GM18520 (cell line): ENCODE measurements around the gene SUPT6H.
"Not testable (repeated sequence)": the region's sequence is repeated elsewhere in the genome, so short reads cannot be mapped to it uniquely, and the experiment has no call there.

Source experiments
- ATAC-seq: cut with Tn5 transposase; IDR thresholded peaks from one replicate; pipeline ENCODE4 v1.9.1; 2021; ENCODE audit not compliant: unreplicated experiment

The SUPT6H gene

DNA sequence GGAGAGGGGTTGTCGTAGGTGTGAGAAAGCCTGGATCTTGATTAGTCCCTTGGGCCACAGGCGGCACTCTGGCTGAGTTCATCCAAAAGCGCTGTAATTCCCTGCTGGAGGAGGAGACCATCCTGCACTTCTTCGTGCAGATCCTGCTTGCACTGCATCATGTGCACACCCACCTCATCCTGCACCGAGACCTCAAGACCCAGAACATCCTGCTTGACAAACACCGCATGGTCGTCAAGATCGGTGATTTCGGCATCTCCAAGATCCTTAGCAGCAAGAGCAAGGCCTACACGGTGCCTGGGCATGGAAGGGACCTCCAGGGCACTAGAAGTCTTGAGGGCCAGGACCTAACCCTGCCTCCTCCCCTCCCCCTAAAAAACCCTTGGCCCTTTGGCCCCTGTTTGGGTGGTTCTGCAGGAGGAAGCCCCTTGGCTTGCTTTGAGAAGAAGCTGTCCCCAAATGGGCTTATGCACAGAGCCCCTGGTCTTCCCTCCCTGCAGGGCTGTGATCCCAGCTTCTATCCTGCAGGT lies 72.8 kb downstream of the SUPT6H start:
- ATAC-seq = no peak

DNA sequence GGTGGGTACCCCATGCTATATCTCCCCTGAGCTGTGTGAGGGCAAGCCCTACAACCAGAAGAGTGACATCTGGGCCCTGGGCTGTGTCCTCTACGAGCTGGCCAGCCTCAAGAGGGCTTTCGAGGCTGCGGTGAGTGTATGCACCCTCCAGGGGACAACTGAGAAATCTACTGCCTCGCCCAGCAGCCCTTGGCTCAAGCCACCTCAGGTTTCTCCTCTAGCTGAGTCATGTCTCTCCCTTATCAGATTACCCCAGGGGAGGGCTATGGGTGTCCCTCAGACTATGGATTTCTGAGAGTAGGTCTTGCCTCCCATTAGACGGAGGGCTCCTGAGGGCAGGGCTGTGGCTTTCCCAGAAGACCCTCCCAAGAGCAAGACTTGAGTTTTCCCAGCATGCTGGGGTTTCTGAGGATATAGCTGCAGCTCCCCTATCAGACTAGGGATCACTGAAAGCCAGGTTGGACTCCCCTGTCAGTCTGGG lies 73.3 kb downstream of the SUPT6H start:
- ATAC-seq = no peak

DNA sequence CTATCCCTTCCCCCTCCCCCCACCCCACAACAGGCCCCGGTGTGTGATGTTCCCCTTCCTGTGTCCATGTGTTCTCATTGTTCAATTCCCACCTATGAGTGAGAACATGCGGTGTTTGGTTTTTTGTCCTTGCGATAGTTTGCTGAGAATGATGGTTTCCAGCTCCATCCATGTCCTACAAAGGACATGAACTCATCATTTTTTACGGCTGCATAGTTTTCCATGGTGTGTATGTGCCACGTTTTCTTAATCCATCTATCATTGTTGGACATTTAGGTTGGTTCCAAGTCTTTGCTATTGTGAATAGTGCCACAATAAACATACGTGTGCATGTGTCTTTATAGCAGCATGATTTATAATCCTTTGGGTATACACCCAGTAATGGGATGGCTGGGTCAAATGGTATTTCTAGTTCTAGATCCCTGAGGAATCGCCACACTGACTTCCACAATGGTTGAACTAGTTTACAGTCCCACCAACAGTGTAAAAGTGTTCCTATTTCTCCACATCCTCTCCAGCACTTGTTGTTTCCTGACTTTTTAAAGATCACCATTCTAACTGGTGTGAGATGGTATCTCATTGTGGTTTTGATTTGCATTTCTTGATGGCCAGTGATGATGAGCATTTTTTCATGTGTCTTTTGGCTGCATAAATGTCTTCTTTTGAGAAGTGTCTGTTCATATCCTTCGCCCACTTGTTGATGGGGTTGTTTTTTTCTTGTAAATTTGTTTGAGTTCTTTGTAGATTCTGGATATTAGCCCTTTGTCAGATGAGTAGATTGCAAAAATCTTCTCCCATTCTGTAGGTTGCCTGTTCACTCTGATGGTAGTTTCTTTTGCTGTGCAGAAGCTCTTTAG lies 74.1 kb downstream of the SUPT6H start:
- ATAC-seq = not testable (repeated sequence)

DNA sequence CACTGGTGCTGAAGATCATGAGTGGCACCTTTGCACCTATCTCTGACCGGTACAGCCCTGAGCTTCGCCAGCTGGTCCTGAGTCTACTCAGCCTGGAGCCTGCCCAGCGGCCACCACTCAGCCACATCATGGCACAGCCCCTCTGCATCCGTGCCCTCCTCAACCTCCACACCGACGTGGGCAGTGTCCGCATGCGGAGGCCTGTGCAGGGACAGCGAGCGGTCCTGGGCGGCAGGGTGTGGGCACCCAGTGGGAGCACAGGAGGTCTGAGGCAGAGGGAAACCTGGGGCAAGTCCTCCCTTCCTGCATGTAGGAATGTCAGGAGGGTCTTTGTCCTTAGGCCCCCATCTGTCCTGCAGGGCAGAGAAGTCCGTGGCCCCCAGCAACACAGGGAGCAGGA lies 75.3 kb downstream of the SUPT6H start:
- ATAC-seq = no peak

DNA sequence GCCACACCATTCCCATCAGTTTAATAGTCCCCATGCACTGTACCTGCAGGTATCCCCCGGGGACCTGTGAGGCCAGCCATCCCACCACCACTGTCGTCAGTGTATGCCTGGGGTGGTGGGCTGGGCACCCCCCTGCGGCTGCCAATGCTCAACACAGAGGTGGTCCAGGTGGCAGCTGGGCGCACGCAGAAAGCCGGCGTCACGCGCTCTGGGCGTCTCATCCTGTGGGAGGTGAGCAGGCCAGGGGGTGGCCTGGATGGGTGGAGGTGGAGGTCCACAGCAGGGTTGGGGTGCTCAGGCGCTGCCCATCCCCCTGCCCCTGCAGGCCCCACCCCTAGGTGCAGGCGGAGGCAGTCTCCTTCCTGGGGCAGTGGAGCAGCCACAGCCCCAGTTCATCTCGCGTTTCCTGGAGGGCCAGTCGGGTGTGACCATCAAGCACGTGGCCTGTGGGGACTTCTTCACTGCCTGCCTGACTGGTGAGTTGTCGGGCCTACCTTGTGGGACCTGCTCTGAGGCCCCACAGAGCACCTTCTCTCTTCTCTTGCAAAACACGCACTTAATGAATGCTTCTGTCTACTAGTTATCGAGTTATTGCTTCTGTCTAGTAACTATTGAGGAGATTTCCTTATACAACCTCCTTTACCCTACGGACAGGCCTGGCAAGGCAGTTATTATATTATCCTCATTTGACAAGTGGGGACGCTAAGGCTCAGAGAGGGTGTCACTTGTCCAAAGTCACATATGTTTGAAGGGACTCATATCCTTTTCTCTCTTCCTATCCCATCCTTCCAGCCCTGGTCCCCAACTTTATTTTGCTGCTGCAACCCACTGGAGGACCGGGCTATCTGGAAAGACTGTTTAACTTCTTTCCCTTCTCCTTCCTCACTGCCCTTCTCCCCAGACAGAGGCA lies 76.0 kb downstream of the SUPT6H start:
- peak; percentile 57 for ATAC-seq

DNA sequence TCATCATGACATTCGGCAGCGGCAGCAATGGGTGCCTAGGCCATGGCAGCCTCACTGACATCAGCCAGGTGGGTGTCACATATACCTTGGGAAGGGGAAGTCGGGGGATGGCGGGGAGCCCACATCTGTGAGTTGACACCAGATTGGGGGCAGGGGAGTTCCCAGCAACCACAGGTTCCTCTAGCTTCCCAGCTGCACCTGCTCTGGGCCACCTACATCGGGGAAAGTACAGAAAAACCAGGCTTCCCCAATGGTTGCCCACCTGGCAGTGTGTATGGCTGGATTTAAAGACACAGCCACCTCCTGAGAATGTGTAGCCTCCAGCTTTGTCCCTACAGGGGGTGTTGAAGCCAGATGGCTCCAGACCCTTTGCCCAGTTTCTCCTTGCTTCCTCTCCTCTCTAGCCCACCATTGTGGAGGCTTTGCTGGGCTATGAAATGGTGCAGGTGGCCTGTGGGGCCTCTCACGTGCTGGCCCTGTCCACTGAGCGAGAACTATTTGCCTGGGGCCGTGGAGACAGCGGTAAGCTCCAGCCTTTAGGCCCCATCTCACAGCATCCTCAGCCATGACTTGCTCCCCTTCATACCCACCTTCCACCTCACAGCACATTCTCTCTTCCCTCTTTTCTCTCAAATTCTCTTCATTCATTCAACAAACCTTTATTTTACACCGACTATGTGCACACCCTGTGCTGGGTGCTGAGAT lies 76.8 kb downstream of the SUPT6H start:
- ATAC-seq = peak; percentile 23

DNA sequence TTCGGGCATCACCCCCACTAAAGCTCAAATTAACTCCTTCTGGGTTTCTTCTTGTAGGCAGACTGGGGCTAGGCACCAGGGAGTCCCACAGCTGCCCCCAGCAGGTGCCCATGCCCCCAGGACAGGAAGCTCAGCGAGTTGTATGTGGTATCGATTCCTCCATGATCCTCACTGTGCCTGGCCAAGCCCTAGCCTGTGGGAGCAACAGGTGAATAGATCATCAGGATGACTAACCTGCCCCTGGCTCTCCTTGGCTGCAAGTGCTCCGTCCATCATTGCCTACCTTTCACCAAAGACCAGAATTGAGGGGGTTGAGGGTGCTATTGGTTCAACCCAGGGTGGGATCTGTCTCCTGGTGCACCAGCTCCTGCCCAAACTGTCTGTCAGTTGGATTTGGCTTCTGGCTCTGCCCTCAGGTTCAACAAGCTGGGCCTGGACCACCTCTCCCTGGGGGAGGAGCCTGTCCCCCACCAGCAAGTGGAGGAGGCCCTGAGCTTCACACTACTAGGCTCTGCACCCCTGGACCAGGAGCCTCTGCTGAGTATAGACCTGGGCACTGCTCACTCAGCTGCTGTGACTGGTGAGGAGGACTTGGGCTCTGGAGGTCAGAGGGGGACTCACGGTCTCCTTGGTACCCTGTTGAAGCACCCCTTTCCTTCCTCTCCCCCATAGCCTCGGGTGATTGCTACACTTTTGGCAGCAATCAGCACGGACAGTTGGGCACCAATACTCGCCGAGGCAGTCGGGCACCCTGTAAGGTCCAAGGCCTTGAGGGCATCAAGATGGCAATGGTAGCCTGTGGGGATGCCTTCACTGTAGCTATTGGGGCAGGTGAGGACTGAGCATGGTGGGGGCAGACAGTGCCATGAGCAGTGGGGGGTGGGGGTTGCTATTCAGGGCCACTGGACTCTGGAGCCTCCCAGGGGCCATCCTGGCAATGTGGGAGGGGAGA lies 78.7 kb downstream of the SUPT6H start:
- ATAC-seq = no peak

DNA sequence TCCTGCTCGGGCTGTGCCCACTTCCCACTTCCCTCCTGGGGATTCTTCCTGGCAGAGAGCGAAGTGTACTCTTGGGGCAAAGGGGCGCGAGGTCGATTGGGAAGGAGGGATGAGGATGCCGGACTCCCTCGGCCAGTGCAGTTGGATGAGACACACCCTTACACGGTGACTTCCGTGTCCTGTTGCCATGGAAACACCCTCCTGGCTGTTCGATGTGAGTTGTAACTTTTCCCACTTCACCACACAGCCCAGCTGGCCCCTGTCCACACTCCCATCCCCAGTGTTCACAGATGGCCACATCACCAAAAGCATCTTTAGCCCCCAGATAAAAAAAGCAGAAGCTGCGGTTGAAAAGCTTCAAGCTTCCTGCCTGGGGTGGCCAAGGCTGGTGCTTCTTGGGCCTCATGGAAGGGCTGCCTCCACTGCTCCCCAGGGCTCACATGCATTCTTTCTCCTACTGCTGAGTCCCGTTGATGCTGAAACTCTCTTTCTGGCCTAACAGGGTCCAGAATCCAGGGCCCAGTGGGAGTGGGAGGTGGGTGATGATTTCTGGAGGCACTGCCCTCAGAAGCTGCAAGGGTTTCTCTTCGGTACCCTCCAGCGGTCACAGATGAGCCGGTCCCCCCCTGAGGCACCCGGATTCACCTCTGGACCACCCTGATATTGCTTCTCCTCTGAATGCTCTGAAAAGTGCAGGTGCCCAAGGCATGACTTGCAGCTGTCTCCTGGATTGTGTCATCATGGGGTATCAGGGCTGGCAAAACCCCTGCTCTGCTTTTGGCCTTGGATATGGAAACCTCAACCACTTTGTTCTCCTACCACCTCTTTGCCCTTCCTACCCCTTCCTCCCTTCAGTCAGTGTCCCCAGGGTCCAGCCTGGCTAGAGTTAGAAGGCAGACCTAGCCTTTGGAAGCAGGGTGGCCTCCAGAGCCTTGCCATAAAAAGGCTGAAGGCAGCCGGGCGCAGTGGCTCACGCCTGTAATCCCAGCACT lies 79.6 kb downstream of the SUPT6H start:
- no peak for ATAC-seq

DNA sequence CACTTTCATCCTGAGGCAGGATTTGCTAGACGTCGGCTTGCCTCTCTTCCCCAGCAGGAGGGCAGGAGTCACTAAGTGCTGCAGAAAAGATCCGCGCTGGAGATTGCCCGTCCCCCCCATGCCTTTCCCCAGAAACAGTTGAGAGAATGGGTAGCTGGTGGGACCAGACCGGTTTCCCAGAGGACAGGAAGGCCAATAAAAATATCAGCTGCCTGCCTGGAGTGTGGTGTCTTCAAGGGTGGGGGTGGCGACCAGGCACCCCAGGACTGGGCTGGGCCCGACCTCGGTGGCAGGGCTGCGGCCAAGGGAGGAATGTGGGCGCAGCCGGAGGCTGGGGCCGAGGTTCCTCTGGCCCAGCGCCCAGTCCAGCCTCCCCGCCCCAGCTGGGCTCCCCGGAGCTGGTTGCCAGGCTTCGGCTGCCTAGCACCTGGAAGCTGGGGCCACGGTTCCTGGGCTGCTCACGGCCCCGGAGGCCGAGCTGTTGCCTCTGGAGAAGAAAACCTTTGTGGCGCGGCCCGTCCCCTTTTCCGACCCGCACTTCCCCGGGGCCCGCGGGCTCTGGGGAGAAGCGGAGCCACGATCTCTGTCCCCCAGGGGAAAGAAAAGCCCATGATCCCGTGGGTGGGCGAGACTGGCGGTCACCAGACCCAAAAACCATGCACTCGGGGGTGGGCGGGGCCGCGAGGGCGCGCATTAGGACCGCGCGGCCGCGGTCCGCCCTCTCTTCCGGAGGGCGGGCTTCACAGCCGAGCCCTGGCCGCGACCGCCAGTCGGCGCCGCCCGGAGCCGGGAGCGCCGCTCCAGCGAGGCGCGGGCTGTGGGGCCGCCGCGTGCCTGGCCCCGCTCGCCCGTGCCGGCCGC lies 81.5 kb downstream of the SUPT6H start, which contains the start of gene TRAF4:
Gene TRAF4, plus strand, starts transcription at position 769 of the 861 bp plus-strand sequence. CDS start 102 bp downstream, outside the sequence.
- ATAC-seq = peak; percentile 40

DNA sequence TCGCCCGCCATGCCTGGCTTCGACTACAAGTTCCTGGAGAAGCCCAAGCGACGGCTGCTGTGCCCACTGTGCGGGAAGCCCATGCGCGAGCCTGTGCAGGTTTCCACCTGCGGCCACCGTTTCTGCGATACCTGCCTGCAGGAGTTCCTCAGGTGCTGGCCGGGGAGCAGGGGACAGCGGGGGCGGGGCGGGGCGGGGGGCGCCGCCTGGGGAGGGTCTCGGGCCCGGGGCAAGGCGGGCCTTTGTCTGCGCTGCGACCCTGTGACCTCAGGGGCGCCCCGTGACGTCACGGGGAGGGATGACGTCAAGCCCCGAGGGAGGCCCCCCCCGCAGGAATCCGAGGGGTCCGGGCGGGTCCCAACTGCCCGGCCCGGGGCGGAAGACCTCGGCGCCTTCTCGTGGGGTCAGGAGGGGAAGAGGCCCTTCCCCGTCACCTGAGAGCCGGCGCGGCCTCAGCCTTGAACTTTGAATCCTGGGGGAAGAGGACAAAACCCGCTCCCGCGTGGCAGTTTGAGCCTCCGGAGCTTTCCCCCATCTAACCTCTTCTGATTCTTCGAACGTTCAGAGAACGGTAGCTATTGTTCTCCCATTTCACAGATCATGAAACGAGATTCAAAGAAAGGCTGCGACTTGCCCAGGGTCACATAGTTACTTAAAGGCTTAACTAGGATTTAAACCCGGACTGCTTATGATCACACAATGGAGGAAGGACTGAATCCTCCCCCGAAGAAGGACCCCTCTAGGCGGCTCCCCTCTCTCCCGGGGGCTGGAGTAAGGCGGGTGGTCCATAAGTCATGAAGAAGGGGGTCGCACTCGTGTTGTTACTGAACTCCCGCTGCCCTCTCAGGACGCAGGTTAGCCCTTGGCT lies 82.3 kb downstream of the SUPT6H start:
- ATAC-seq = peak; percentile 25

DNA sequence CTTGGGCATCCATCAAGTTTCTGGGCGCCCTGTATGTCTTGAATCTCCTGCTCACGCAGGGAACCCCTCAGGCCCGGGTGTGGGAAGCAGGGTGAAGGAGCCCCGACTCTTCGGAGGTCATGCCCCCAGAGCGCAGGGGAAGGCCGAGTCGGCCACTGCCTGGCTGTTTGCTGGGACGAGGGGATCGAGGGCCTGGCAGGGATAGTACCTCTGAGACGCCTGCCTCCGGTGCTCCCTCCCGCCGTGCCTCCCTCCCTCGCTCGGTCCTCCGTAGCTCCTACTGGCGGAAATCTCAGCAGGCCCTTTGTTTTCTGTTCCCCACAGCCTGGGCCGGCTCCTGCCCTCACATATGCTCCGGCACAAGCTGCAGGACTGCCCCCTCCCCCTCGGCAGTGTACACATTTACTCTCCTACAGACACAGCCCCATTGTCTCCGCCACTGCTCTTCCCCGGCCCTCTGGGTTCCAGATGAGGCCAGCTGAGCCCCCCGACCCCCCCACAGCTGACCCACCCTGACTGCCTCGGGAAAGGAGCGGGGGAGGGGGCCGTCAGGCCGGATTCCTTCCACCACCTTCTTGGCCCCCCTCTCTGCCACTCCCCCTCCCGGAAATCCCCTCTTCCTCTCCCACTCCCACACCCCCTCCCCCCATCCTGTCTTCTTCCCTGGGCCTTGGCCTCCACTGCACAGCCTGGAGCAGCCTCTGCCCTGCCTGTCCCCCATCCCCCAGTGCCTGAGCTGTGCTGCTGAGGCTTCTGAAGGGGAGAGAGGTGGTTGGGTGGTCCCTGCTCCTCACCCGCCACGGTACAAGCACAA lies 83.2 kb downstream of the SUPT6H start:
- ATAC-seq = no peak

DNA sequence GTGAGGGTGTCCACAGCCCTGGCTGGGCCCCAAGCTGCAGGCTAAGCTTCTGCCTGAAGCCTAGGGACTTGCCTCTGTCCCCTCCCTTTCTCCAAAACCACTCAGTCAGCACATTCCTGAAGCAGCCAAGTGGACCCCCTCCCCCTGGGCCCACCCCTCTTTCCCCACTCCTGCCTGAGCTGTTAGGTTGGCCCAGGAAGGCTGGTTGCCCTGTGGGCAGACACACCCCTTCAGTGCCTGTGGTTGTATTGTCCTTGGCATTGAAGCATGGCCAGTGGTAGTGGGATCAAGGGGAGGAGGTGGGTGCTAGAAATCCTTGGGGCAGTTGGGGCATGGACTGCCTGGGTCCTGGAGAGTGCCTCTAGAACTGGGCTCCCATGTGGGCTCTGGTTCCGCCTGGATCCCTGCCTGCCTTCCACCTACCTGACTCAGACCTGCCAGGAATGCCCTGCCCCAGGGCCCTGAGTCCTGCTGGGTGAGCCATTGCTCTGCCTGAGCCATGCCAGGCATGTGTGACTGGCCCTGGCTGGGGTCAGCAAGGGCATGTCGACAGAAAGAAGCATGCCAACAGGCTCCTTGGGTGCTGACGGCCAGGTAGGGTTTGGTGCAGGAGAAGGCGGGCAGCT lies 83.9 kb downstream of the SUPT6H start:
- no peak for ATAC-seq

DNA sequence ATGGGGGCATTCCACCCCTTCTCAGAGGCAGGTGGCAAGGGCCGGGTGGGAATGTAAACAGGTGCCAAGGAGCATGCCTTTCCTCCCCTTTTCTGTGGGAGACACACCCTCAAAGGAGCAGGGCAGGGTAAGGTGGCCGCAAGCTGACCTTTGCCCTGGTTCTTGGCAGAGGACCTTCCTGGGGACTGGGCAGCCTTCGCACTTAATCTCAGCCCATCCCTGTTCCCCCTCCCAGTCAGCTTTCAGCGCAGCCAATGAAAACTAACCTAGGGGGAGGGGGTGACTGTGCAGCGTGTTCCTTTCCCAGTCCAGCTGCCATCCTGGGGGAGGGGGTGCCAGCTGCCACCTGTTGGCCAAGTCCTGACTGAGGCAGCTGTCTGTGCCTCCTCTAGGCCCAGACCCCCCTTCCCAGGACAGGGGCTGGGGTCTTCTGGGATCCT lies 84.6 kb downstream of the SUPT6H start:
- ATAC-seq = no peak

DNA sequence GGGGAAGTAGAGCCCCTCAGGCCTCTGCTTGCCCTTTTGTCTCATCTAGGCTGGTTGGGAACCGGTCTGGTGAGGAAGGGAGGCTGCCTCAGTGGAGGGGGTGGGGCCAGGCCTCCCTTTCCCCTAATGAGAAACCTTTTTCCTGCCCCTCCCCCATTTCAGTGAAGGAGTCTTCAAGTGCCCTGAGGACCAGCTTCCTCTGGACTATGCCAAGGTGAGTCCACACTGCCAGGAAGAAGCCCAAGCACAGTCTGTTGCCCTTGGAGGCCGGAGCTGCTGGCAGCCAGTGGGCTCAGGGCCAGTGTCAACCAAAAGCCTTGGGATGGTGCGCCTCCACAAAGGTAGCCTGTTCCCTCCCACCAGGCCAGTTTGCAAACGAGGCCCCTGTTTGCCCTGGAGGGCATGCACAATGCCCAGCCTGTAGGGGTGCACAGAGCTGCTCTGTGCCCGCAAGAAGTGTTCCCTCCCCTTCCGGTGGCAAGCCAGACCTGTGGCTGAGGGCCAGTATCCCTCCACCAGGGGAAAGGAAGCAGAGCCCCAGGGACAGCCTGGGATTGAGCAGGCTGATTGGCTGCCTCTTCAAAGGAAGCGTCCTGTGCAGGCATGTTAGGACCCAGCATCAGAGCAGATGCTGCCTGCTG lies 85.2 kb downstream of the SUPT6H start:
- no peak for ATAC-seq
